SK-N-SH (cell line): ENCODE results near the gene MUSTN1. TPM values are rescaled to one million over a fixed set of nuclear protein-coding genes. Genes with fewer than 3 reads are reported as not detected.

ENCODE experiments used
- CTCF ChIA-PET: fragments of 300-600, 350-600 bp; formaldehyde crosslinking; extraction: SDS; loops from one replicate; lab custom pipeline; 2021; lab: Yijun Ruan, JAX
- POLR2A ChIA-PET: fragments of 350-600 bp; sonication (Branson Sonifier 250); formaldehyde crosslinking; extraction: SDS; loops from one replicate; lab custom pipeline; 2020; ENCODE audit warnings: antibody characterized with exemption, inconsistent platforms; lab: Yijun Ruan, JAX
- DNase-seq: peaks from one replicate; pipeline ENCODE4 v3.0.0; 2012
- H2AFZ ChIP-seq: fragments of 200-600 bp; sonication (generic); 2 replicates; pipeline ENCODE4 v1.8.1; 2016; ENCODE audit warnings: antibody characterized with exemption, mild to moderate bottlenecking, low read depth
- H3F3A ChIP-seq: fragments of 200-600 bp; sonication (generic); replicated peaks from 2 replicates; pipeline ENCODE3; 2016; ENCODE audit warnings: antibody characterized with exemption, mild to moderate bottlenecking; ENCODE audit not compliant: insufficient read depth
- H3K27ac ChIP-seq, 2 experiments: fragments of 200-500 bp in 1 of 2; fragments of 200-600 bp in 1 of 2; sonication (Bioruptor generic) in 1 of 2; sonication (generic), shearing (Covaris generic) in 1 of 2; 2 replicates each; pipeline versions ENCODE4 v1.5.1 to v1.6.1; 2014 to 2016; ENCODE audit warnings: low read depth in 2 of 2, inconsistent platforms in 1 of 2, low read length in 1 of 2, mild to moderate bottlenecking in 1 of 2, mixed read lengths in 1 of 2
- H3K27me3 ChIP-seq: fragments of 200-600 bp; sonication (generic), shearing (Covaris generic); 2 replicates; pipeline ENCODE4 v1.6.1; 2016; ENCODE audit warnings: mixed run types; ENCODE audit not compliant: insufficient read depth
- H3K36me3 ChIP-seq, 2 experiments: fragments of 200-500 bp in 1 of 2; fragments of 200-600 bp in 1 of 2; sonication (Bioruptor generic) in 1 of 2; sonication (generic) in 1 of 2; replicated peaks in 1 of 2; 2 replicates each; pipeline versions ENCODE3 to v1.5.1; 2014 to 2016; ENCODE audit warnings: low read length in 1 of 2, mild to moderate bottlenecking in 1 of 2; ENCODE audit not compliant: insufficient read depth in 2 of 2, control insufficient read depth in 1 of 2
- H3K4me1 ChIP-seq, 2 experiments: fragments of 200-500 bp in 1 of 2; fragments of 200-600 bp in 1 of 2; sonication (Bioruptor generic) in 1 of 2; sonication (generic), shearing (Covaris generic) in 1 of 2; 2 replicates each; pipeline versions ENCODE4 v1.5.1 to v1.6.1; 2014 to 2016; ENCODE audit warnings: low read depth in 1 of 2, low read length in 1 of 2, mixed run types in 1 of 2; ENCODE audit not compliant: insufficient read depth in 2 of 2, control insufficient read depth in 1 of 2
- H3K4me2 ChIP-seq: fragments of 200-600 bp; sonication (generic), shearing (Covaris generic); 2 replicates; pipeline ENCODE4 v1.6.1; 2017; ENCODE audit warnings: mixed run types
- H3K4me3 ChIP-seq, 2 experiments: fragments of 200-500 bp in 1 of 2; fragments of 200-600 bp in 1 of 2; sonication (Bioruptor generic) in 1 of 2; sonication (generic), shearing (Covaris generic) in 1 of 2; 2 replicates each; pipeline versions ENCODE4 v1.5.1 to v1.8.1; 2014 to 2016; ENCODE audit warnings: low read depth in 2 of 2, inconsistent platforms in 1 of 2, low read length in 1 of 2, mild to moderate bottlenecking in 1 of 2, mixed read lengths in 1 of 2, moderate library complexity in 1 of 2
- H3K79me2 ChIP-seq: fragments of 200-600 bp; sonication (generic); 2 replicates; pipeline ENCODE4 v1.8.1; 2017; ENCODE audit warnings: mild to moderate bottlenecking; ENCODE audit not compliant: insufficient read depth
- H3K9ac ChIP-seq: fragments of 200-600 bp; sonication (generic); 2 replicates; pipeline ENCODE4 v1.6.1; 2017; ENCODE audit warnings: mixed run types
- H3K9me2 ChIP-seq: fragments of 200-600 bp; sonication (generic); 2 replicates; pipeline ENCODE4 v1.6.1; 2017; ENCODE audit warnings: mixed run types
- H3K9me3 ChIP-seq: fragments of 200-600 bp; sonication (generic); 2 replicates; pipeline ENCODE4 v1.6.1; 2017; ENCODE audit warnings: mixed run types, mild to moderate bottlenecking, moderate library complexity
- H4K20me1 ChIP-seq: fragments of 200-600 bp; sonication (generic); 2 replicates; pipeline ENCODE4 v1.6.1; 2017; ENCODE audit warnings: mild to moderate bottlenecking, mixed run types; ENCODE audit not compliant: insufficient read depth
- ELF1 ChIP-seq: IDR thresholded peaks from 2 replicates; pipeline ENCODE4 v1.4.0; 2012
- EZH2phosphoT487 ChIP-seq: fragments of 200-600 bp; sonication (generic); IDR thresholded peaks from 2 replicates; pipeline ENCODE4 v1.6.1; 2017; ENCODE audit warnings: low read depth, mixed run types, mild to moderate bottlenecking, antibody characterized with exemption, moderate library complexity, borderline replicate concordance
- FOXM1 ChIP-seq: IDR thresholded peaks from 2 replicates; pipeline ENCODE4 v1.4.0; 2012; ENCODE audit warnings: low read depth, mild to moderate bottlenecking
- GABPA ChIP-seq: IDR thresholded peaks from 2 replicates; pipeline ENCODE4 v1.4.0; 2012; ENCODE audit warnings: low read depth, mild to moderate bottlenecking
- GATA2 ChIP-seq: sonication (generic); formaldehyde crosslinking; IDR thresholded peaks from 2 replicates; pipeline ENCODE4 v1.5.0; 2020; ENCODE audit warnings: mild to moderate bottlenecking, missing genetic modification reagents
- JUND ChIP-seq: IDR thresholded peaks from 2 replicates; pipeline ENCODE4 v1.4.0; 2012
- MEF2A ChIP-seq: IDR thresholded peaks from 2 replicates; pipeline ENCODE4 v1.4.0; 2012; ENCODE audit warnings: low read depth, borderline replicate concordance
- NFIC ChIP-seq: IDR thresholded peaks from 2 replicates; pipeline ENCODE4 v1.4.0; 2012; ENCODE audit warnings: borderline replicate concordance
- NRF1 ChIP-seq: IDR thresholded peaks from 2 replicates; pipeline ENCODE4 v1.6.1; 2012; ENCODE audit warnings: low read depth, mild to moderate bottlenecking, low read length
- RAD21 ChIP-seq: IDR thresholded peaks from 2 replicates; pipeline ENCODE4 v1.6.1; 2012; ENCODE audit warnings: mild to moderate bottlenecking, low read length
- RCOR1 ChIP-seq: fragments of 150-350 bp; IDR thresholded peaks from 2 replicates; pipeline ENCODE4 v1.6.1; 2017; ENCODE audit warnings: antibody characterized with exemption, low read length
- REST ChIP-seq: IDR thresholded peaks from 2 replicates; pipeline ENCODE4 v1.6.1; 2012; ENCODE audit warnings: mild to moderate bottlenecking, low read depth, low read length, moderate library complexity
- RFX5 ChIP-seq: IDR thresholded peaks from 2 replicates; pipeline ENCODE4 v1.6.1; 2012; ENCODE audit warnings: mild to moderate bottlenecking, improper control_type of control experiment, low read length
- SIN3A ChIP-seq: IDR thresholded peaks from 2 replicates; pipeline ENCODE4 v1.6.1; 2012; ENCODE audit warnings: low read depth, mild to moderate bottlenecking, low read length, moderate library complexity, borderline replicate concordance
- SMC3 ChIP-seq: IDR thresholded peaks from 2 replicates; pipeline ENCODE4 v1.6.1; 2012; ENCODE audit warnings: low read depth, low read length, improper control_type of control experiment
- TCF12 ChIP-seq: IDR thresholded peaks from 2 replicates; pipeline ENCODE4 v1.4.0; 2012
- TEAD4 ChIP-seq: IDR thresholded peaks from 2 replicates; pipeline ENCODE4 v1.4.0; 2012; ENCODE audit warnings: mild to moderate bottlenecking, borderline replicate concordance; ENCODE audit not compliant: insufficient read depth
- YY1 ChIP-seq: IDR thresholded peaks from 2 replicates; pipeline ENCODE4 v1.4.0; 2012; ENCODE audit warnings: low read depth, mild to moderate bottlenecking
- WGBS: methylation state at CpG from one replicate; pipeline ENCODE4 v1.1.6; 2017; ENCODE audit warnings: low lambda C conversion rate; 5-methylcytosine and 5-hydroxymethylcytosine counted together
- polyA plus RNA-seq, 3 experiments: library from polyadenylated mRNA; depleted of rRNA; stranded (reverse); fragments of >200 nt; gene quantifications; 2 replicates each; pipeline ENCODE4 v1.2.3, GENCODE V29; 2012

MUSTN1 gene
- polyA plus RNA-seq (2012; rRNA removed): 0.42 and 0.54 TPM in 2 replicates
- not detected in 2 replicates for polyA plus RNA-seq (2012; cell fraction: cytosol; rRNA removed)
- 6.0 and 13.8 TPM in 2 replicates for polyA plus RNA-seq (2012; cell fraction: nucleus; rRNA removed)

GRCh38 chr3:52834871-52835501, at the start of gene MUSTN1:
MUSTN1 (minus strand) TSS chr3:52835019; CDS start chr3:52834948, 71 bp downstream.
- 88% methylated on average over 6 of the region's 11 CpGs for WGBS
- Histone ChIP-seq H3F3A (no peaks in the 10 kb centered on the region), H3K27ac (no peak within 1 kb of the TSS), H3K4me1 (peaks cover 4 to 12% of the 10 kb centered on the region in 2 experiments; a peak in 1 of 4 replicates), H3K4me2 (no peak within 1 kb of the TSS), H3K9ac (no peak within 1 kb of the TSS), H3K4me3 (no peak within 1 kb of the TSS), H3K9me2 (no peaks in the 10 kb centered on the region), H2AFZ (no peak within 1 kb of the TSS), H3K9me3 (no peaks in the 10 kb centered on the region), H4K20me1 (0 out of 2 replicates have a peak, but pooled peaks cover 6% of the 10 kb centered on the region), H3K27me3 (no peaks in the 10 kb centered on the region), H3K36me3 (no peaks in the 10 kb centered on the region), H3K79me2 (no peaks in the 10 kb centered on the region)
- DNase-seq: no peak
- no peak for TF ChIP-seq RAD21
- no peak for TF ChIP-seq SIN3A
- no peak for TF ChIP-seq FOXM1
- TF ChIP-seq NFIC: no peak
- no peak for TF ChIP-seq JUND
- no peak for TF ChIP-seq NRF1
- TF ChIP-seq TCF12: no peak
- TF ChIP-seq SMC3: no peak
- TF ChIP-seq MEF2A: no peak
- no peak for TF ChIP-seq EZH2phosphoT487
- no peak for TF ChIP-seq TEAD4
- no peak for TF ChIP-seq REST
- no peak for TF ChIP-seq GATA2 (CRISPR knock-in tag)
- TF ChIP-seq RFX5: no peak
- TF ChIP-seq YY1: no peak
- no peak for TF ChIP-seq RCOR1
- no peak for TF ChIP-seq GABPA
- TF ChIP-seq ELF1: no peak
- POLR2A ChIA-PET: no interaction called here
- CTCF ChIA-PET: interaction anchor here (1.4 to 1.5 kb wide), 2 partner anchors 12 to 279 kb away, joined by 3 to 5 read pairs; no protein-coding TSS in a partner anchor
